IMR-90 (cell line): ENCODE results near the gene SOX6. TPM values are rescaled to one million over a fixed set of nuclear protein-coding genes. Genes with fewer than 3 reads are reported as not detected.

Source experiments
- ATAC-seq: fragments of 200-7000 bp; cut with Tn5 transposase; 2 replicates; pipeline ENCODE4 v1.9.1; 2020; ENCODE audit warnings: low read depth, mild to moderate bottlenecking, moderate library complexity
- BruUV-seq: library from RNA; stranded (reverse); fragments of 400-500 nt; replicated peaks from 2 replicates; lab custom pipeline; 2021; lab: Mats Ljungman, UMichigan
- CTCF ChIA-PET: fragments of 300-600 bp; formaldehyde crosslinking; extraction: SDS; loops from one replicate; lab custom pipeline; 2021; ENCODE audit warnings: antibody characterized with exemption; lab: Yijun Ruan, JAX
- POLR2A ChIA-PET: fragments of 300-600 bp; sonication (Branson Sonifier 250); formaldehyde crosslinking; loops from one replicate; lab custom pipeline; 2022; ENCODE audit warnings: antibody characterized with exemption; ENCODE audit not compliant: unreplicated experiment; lab: Charles Lee
- DNase-seq: peaks from one replicate; pipeline ENCODE4 v3.0.0; 2013
- H2AFZ ChIP-seq: replicated peaks from 2 replicates; pipeline ENCODE3; 2013; ENCODE audit warnings: low read length, mild to moderate bottlenecking; ENCODE audit not compliant: poor library complexity
- H2AK5ac ChIP-seq: 2 replicates; pipeline ENCODE4 v1.6.1; 2013; ENCODE audit warnings: low read depth, low read length, inconsistent platforms
- H2AK9ac ChIP-seq: replicated peaks from 2 replicates; pipeline ENCODE3; 2013; ENCODE audit warnings: mild to moderate bottlenecking, low read depth, low read length, moderate library complexity; ENCODE audit not compliant: poor library complexity
- H2BK120ac ChIP-seq: 2 replicates; pipeline ENCODE4 v1.6.1; 2013; ENCODE audit warnings: low read depth, low read length, inconsistent platforms
- H2BK15ac ChIP-seq: 3 replicates; pipeline ENCODE4 v1.6.1; 2013; ENCODE audit warnings: low read depth, low read length, inconsistent platforms
- H2BK20ac ChIP-seq: 2 replicates; pipeline ENCODE4 v1.6.1; 2013; ENCODE audit warnings: low read depth, mild to moderate bottlenecking, inconsistent platforms, low read length, moderate library complexity
- H2BK5ac ChIP-seq: 2 replicates; pipeline ENCODE4 v1.6.1; 2013; ENCODE audit warnings: mild to moderate bottlenecking, low read depth, low read length, inconsistent platforms; ENCODE audit not compliant: poor library complexity, severe bottlenecking
- H3K14ac ChIP-seq: replicated peaks from 2 replicates; pipeline ENCODE4 v1.6.1; 2013; ENCODE audit warnings: low read depth, low read length, inconsistent platforms
- H3K18ac ChIP-seq: 2 replicates; pipeline ENCODE4 v1.6.1; 2013; ENCODE audit warnings: low read depth, low read length, control low read depth
- H3K23ac ChIP-seq: 2 replicates; pipeline ENCODE4 v1.6.1; 2013; ENCODE audit warnings: low read depth, low read length, inconsistent platforms
- H3K27ac ChIP-seq: 2 replicates; pipeline ENCODE4 v1.5.1; 2013; ENCODE audit warnings: mild to moderate bottlenecking, control low read depth, low read length; ENCODE audit not compliant: insufficient read depth
- H3K27me3 ChIP-seq: 2 replicates; pipeline ENCODE4 v1.6.1; 2013; ENCODE audit warnings: low read length; ENCODE audit not compliant: control insufficient read depth, insufficient read depth
- H3K36me3 ChIP-seq: 2 replicates; pipeline ENCODE4 v1.6.1; 2013; ENCODE audit warnings: low read length, mixed read lengths; ENCODE audit not compliant: control insufficient read depth, insufficient read depth
- H3K4ac ChIP-seq: 2 replicates; pipeline ENCODE4 v1.6.1; 2013; ENCODE audit warnings: low read depth, low read length, inconsistent platforms
- H3K4me1 ChIP-seq: 2 replicates; pipeline ENCODE4 v1.6.1; 2013; ENCODE audit warnings: low read length, mixed read lengths; ENCODE audit not compliant: control insufficient read depth, insufficient read depth
- H3K4me2 ChIP-seq: 2 replicates; pipeline ENCODE4 v1.6.1; 2013; ENCODE audit warnings: low read depth, mild to moderate bottlenecking, control low read depth, low read length, moderate library complexity
- H3K4me3 ChIP-seq: 2 replicates; pipeline ENCODE4 v1.5.1; 2013; ENCODE audit warnings: low read depth, mild to moderate bottlenecking, control low read depth, low read length, moderate library complexity; ENCODE audit not compliant: insufficient read depth
- H3K56ac ChIP-seq: 2 replicates; pipeline ENCODE4 v1.6.1; 2013; ENCODE audit warnings: low read length, inconsistent platforms; ENCODE audit not compliant: insufficient read depth; ENCODE audit errors: extremely low read depth
- H3K79me1 ChIP-seq, 2 experiments: 2 replicates each; pipeline ENCODE4 v1.6.1; 2013; ENCODE audit warnings: low read length in 2 of 2, inconsistent platforms in 1 of 2, low read depth in 1 of 2
- H3K9ac ChIP-seq: 2 replicates; pipeline ENCODE4 v1.6.1; 2013; ENCODE audit warnings: low read depth, low read length, control low read depth
- H3K9me1 ChIP-seq: 2 replicates; pipeline ENCODE4 v1.6.1; 2013; ENCODE audit warnings: low read length, inconsistent platforms; ENCODE audit not compliant: insufficient read depth
- H3K9me3 ChIP-seq: 2 replicates; pipeline ENCODE4 v1.6.1; 2013; ENCODE audit warnings: low read length; ENCODE audit not compliant: control insufficient read depth, insufficient read depth
- H4K20me1 ChIP-seq: 2 replicates; pipeline ENCODE4 v1.6.1; 2013; ENCODE audit warnings: low read length, inconsistent platforms; ENCODE audit not compliant: insufficient read depth
- H4K5ac ChIP-seq: 2 replicates; pipeline ENCODE4 v1.6.1; 2013; ENCODE audit warnings: mild to moderate bottlenecking, low read depth, low read length, control low read depth
- H4K8ac ChIP-seq, 2 experiments: 2 replicates each; pipeline ENCODE4 v1.6.1; 2013; ENCODE audit warnings: low read depth in 2 of 2, low read length in 2 of 2, control low read depth in 1 of 2, inconsistent platforms in 1 of 2
- H4K91ac ChIP-seq: 2 replicates; pipeline ENCODE4 v1.6.1; 2013; ENCODE audit warnings: low read depth, low read length, inconsistent platforms; ENCODE audit not compliant: insufficient read depth
- BHLHE40 ChIP-seq: fragments of 150-350 bp; IDR thresholded peaks from 2 replicates; pipeline ENCODE4 v1.6.1; 2016; ENCODE audit warnings: mild to moderate bottlenecking, low read depth, low read length
- MXI1 ChIP-seq: IDR thresholded peaks from 2 replicates; pipeline ENCODE4 v1.6.1; 2012; ENCODE audit warnings: low read depth, mild to moderate bottlenecking, low read length, moderate library complexity, borderline replicate concordance
- NFE2L2 ChIP-seq: fragments of 150-350 bp; IDR thresholded peaks from 2 replicates; pipeline ENCODE4 v1.6.1; 2016; ENCODE audit warnings: low read depth, mild to moderate bottlenecking, low read length
- RAD21 ChIP-seq: IDR thresholded peaks from 2 replicates; pipeline ENCODE4 v1.6.1; 2012; ENCODE audit warnings: low read length, improper control_type of control experiment
- WGBS, 2 experiments: methylation state at CpG; one replicate each; pipeline versions ENCODE4 v1.1.5 to v1.1.7; 2013; ENCODE audit warnings: missing lambda C conversion rate in 2 of 2; ENCODE audit not compliant: insufficient read length in 1 of 2; ENCODE audit errors: extremely low coverage in 2 of 2; 5-methylcytosine and 5-hydroxymethylcytosine counted together
- dilution Hi-C: fragments of 300-500 bp; cut with HindIII; formaldehyde crosslinking; loops from one replicate; pipeline ENCODE4 v1.14.3; 2018; ENCODE audit warnings: low sequenced_read_pairs; ENCODE audit not compliant: unreplicated experiment
- in situ Hi-C: fragments of 300-500 bp; cut with MboI; formaldehyde crosslinking; loops from 3 replicates; pipeline ENCODE4 v1.14.3; 2019; ENCODE audit warnings: low sequenced_read_pairs, inconsistent platforms, mixed read lengths
- intact Hi-C: fragments of 100-400 bp; cut with micrococcal nuclease; formaldehyde crosslinking; loops from 2 replicates; pipeline ENCODE4 v1.10.0; 2022
- polyA plus RNA-seq, 3 experiments: library from polyadenylated mRNA; depleted of rRNA; stranded (reverse); fragments of >200 nt; gene quantifications; 2 replicates each; pipeline ENCODE4 v1.2.3, GENCODE V29; 2012; ENCODE audit warnings: low replicate concordance in 1 of 3
- total RNA-seq: library from RNA; depleted of rRNA; stranded (reverse); fragments of >200 nt; gene quantifications from 2 replicates; pipeline ENCODE4 v1.2.3, GENCODE V29; 2012
- TF ChIP-seq, protein P1 (sequence below): fragments of 150-350 bp; IDR thresholded peaks from 2 replicates; pipeline ENCODE4 v1.6.1; 2017; ENCODE audit warnings: mild to moderate bottlenecking, antibody characterized with exemption, low read length, low read depth

Gene SOX6
- total and polyA plus RNA-seq, 2 of the 4 experiments (the other 2 are of a cell fraction) = 1.7 to 7.7 TPM

GRCh38 chr11:16293204-16293681, 63.1 kb downstream of the SOX6 start:
- peak; percentile 80 for ATAC-seq
- H3K9ac ChIP-seq = no peak overlapping the region

More at GRCh38 chr11:16293204-16293681, 63.1 kb downstream of the SOX6 start:
- H3K4me2 ChIP-seq = no peak overlapping the region
- peak overlapping the region in 1 of 2 experiments; percentile 22; a peak in 1 of 4 replicates for H4K8ac ChIP-seq
- no peak overlapping the region for H4K5ac ChIP-seq
- CTCF ChIA-PET = no interaction called here
- no peak overlapping the region for H3K23ac ChIP-seq
- intact Hi-C loops (no loop called here), in situ Hi-C loops (no loop called here), dilution Hi-C loops (no loop called here)
- H3K14ac ChIP-seq = no peak overlapping the region
- peak overlapping the region; percentile 9; the same call in 1 of the 2 replicates for H3K18ac ChIP-seq
- no peak overlapping the region for H3K4me3 ChIP-seq
- H3K56ac ChIP-seq = no peak overlapping the region
- no peak overlapping the region for H3K27ac ChIP-seq
- peak overlapping the region; percentile 16; the same call in 1 of the 2 replicates for H3K4ac ChIP-seq
- no peaks in the 10 kb centered on the region for H3K9me3 ChIP-seq
- TF ChIP-seq MXI1 (0 out of 2 replicates have a peak, but pooled peaks have one; percentile 38), RAD21 (no peak), NFE2L2 (no peak), BHLHE40 (no peak)
- TF ChIP-seq, protein P1, sequence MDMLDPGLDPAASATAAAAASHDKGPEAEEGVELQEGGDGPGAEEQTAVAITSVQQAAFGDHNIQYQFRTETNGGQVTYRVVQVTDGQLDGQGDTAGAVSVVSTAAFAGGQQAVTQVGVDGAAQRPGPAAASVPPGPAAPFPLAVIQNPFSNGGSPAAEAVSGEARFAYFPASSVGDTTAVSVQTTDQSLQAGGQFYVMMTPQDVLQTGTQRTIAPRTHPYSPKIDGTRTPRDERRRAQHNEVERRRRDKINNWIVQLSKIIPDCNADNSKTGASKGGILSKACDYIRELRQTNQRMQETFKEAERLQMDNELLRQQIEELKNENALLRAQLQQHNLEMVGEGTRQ = peak; percentile 44; the same call in 1 of the 2 replicates
- peak; percentile 76 for DNase-seq
- no peak overlapping the region for H2AK9ac ChIP-seq
- H2BK20ac ChIP-seq = no peak overlapping the region
- H2BK5ac ChIP-seq = no peak overlapping the region
- peaks cover 2% of the 10 kb centered on the region; the same call in 1 of the 2 replicates for H3K9me1 ChIP-seq
- H3K27me3 ChIP-seq = no peaks in the 10 kb centered on the region
- POLR2A ChIA-PET = interaction anchor here (0.6 kb wide), 1 partner anchor 77 kb away, joined by 3 read pairs; no protein-coding TSS in a partner anchor
- no peak overlapping the region for H2AFZ ChIP-seq
- no peak overlapping the region for H2AK5ac ChIP-seq
- H2BK120ac ChIP-seq = no peak overlapping the region
- BruUV-seq = no TSS peak
- no CpG with 5 or more reads among the region's 2 CpGs for WGBS, 2 experiments
- H3K4me1 ChIP-seq = peaks cover 7% of the 10 kb centered on the region
- H4K20me1 ChIP-seq = no peaks in the 10 kb centered on the region
- 0 out of 4 replicates have a peak, but pooled peaks cover 0 to 3% of the 10 kb centered on the region in 2 experiments for H3K79me1 ChIP-seq
- no peaks in the 10 kb centered on the region for H3K36me3 ChIP-seq
- no peak overlapping the region for H4K91ac ChIP-seq
- H2BK15ac ChIP-seq = no peak overlapping the region
